Fibroblast of lung (primary cell): ENCODE results near the gene ATP6V0E1. TPM values are rescaled to one million over a fixed set of nuclear protein-coding genes. Genes with fewer than 3 reads are reported as not detected.

ENCODE experiments used
- DNase-seq, 2 donors: peaks; one replicate each; pipeline versions ENCODE4 v3.0.0 to v3.0.0-alpha.2; 2010; ENCODE audit warnings: low read depth in 2 of 2
- H2AFZ ChIP-seq: 2 replicates; pipeline ENCODE4 v1.5.1; 2012; ENCODE audit warnings: low read length, control low read depth, inconsistent platforms
- H3K27ac ChIP-seq: 2 replicates; pipeline ENCODE4 v1.5.1; 2011; ENCODE audit warnings: low read length, control low read depth; ENCODE audit not compliant: insufficient read depth
- H3K27me3 ChIP-seq: 2 replicates; pipeline ENCODE4 v1.5.1; 2011; ENCODE audit warnings: mild to moderate bottlenecking, low read length; ENCODE audit not compliant: control insufficient read depth, insufficient read depth
- H3K36me3 ChIP-seq: 2 replicates; pipeline ENCODE4 v1.5.1; 2011; ENCODE audit warnings: low read length; ENCODE audit not compliant: control insufficient read depth, insufficient read depth
- H3K4me1 ChIP-seq: 2 replicates; pipeline ENCODE4 v1.5.1; 2011; ENCODE audit warnings: low read length; ENCODE audit not compliant: control insufficient read depth, insufficient read depth; ENCODE audit errors: extremely low read depth
- H3K4me2 ChIP-seq: 2 replicates; pipeline ENCODE4 v1.5.1; 2011; ENCODE audit warnings: low read length, control low read depth; ENCODE audit not compliant: insufficient read depth; ENCODE audit errors: extremely low read depth
- H3K4me3 ChIP-seq, 4 experiments: fragments of 200-600 bp in 1 of 4; sonication (generic) in 1 of 4; replicated peaks in 1 of 4; 2 replicates each; pipeline ENCODE4 v1.5.1; 2011 to 2016; ENCODE audit warnings: low read length in 4 of 4, low read depth in 3 of 4, mild to moderate bottlenecking in 3 of 4, control low read depth in 2 of 4, inconsistent platforms in 1 of 4, mixed read lengths in 1 of 4; ENCODE audit not compliant: insufficient read depth in 1 of 4; ENCODE audit errors: control extremely low read depth in 1 of 4
- H3K79me2 ChIP-seq: 2 replicates; pipeline ENCODE4 v1.5.1; 2012; ENCODE audit warnings: mild to moderate bottlenecking, low read length, inconsistent platforms; ENCODE audit not compliant: control insufficient read depth, insufficient read depth
- H3K9ac ChIP-seq: 2 replicates; pipeline ENCODE4 v1.5.1; 2011; ENCODE audit warnings: mild to moderate bottlenecking, low read length, control low read depth; ENCODE audit not compliant: insufficient read depth
- H3K9me3 ChIP-seq: 2 replicates; pipeline ENCODE4 v1.5.1; 2012; ENCODE audit warnings: low read depth, low read length; ENCODE audit not compliant: control insufficient read depth, insufficient read depth
- H4K20me1 ChIP-seq: 2 replicates; pipeline ENCODE4 v1.5.1; 2011; ENCODE audit warnings: low read length; ENCODE audit not compliant: control insufficient read depth, insufficient read depth; ENCODE audit errors: extremely low read depth
- EZH2 ChIP-seq: IDR thresholded peaks from 2 replicates; pipeline ENCODE4 v1.5.1; 2012; ENCODE audit warnings: low read length, control low read depth, mild to moderate bottlenecking; ENCODE audit errors: missing control alignments
- polyA plus RNA-seq, 2 donors: library from polyadenylated mRNA; depleted of rRNA in 1 of 2; stranded (reverse) in 1 of 2; unstranded in 1 of 2; fragments of >200 nt; gene quantifications; 2 replicates each; pipeline ENCODE4 v1.2.1, GENCODE V29; 2011 to 2012; ENCODE audit warnings: missing spikeins in 1 of 2
- total RNA-seq: library from RNA; depleted of rRNA; stranded (reverse); fragments of >200 nt; gene quantifications from 2 replicates; pipeline ENCODE4 v1.2.1, GENCODE V29; 2014
- TF ChIP-seq, protein P1 (sequence below), 2 donors: IDR thresholded peaks in 1 of 2; conservative IDR thresholded peaks in 1 of 2; 1 replicate in 1 of 2; 2 replicates in 1 of 2; pipeline ENCODE4 v1.5.1; 2011 to 2012; ENCODE audit warnings: low read length in 2 of 2, control low read depth in 1 of 2, inconsistent platforms in 1 of 2, low read depth in 1 of 2, mild to moderate bottlenecking in 1 of 2

Gene ATP6V0E1
- total and polyA plus RNA-seq, 2 donors (not counting 1 experiment from before 2014, with no cell fraction given), result 377 to 635 TPM

- peaks cover 7% of the 10 kb centered on the region for H3K4me1 ChIP-seq
- no peak overlapping the region for H3K27ac ChIP-seq
- no peaks in the 10 kb centered on the region for H3K9me3 ChIP-seq
- no peak overlapping the region for H2AFZ ChIP-seq
- DNase-seq, result no peak
- H3K4me2 ChIP-seq, result no peak overlapping the region
- no peak overlapping the region for H3K9ac ChIP-seq
- no peak for TF ChIP-seq EZH2
- TF ChIP-seq, protein P1, sequence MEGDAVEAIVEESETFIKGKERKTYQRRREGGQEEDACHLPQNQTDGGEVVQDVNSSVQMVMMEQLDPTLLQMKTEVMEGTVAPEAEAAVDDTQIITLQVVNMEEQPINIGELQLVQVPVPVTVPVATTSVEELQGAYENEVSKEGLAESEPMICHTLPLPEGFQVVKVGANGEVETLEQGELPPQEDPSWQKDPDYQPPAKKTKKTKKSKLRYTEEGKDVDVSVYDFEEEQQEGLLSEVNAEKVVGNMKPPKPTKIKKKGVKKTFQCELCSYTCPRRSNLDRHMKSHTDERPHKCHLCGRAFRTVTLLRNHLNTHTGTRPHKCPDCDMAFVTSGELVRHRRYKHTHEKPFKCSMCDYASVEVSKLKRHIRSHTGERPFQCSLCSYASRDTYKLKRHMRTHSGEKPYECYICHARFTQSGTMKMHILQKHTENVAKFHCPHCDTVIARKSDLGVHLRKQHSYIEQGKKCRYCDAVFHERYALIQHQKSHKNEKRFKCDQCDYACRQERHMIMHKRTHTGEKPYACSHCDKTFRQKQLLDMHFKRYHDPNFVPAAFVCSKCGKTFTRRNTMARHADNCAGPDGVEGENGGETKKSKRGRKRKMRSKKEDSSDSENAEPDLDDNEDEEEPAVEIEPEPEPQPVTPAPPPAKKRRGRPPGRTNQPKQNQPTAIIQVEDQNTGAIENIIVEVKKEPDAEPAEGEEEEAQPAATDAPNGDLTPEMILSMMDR (conservative IDR thresholded peaks at IDR 0.05 in 1 of 2, IDR thresholded peaks at IDR 0.05 in 1 of 2; ENCODE audit: low read depth in 1 of 2, low read length in 2 of 2), result no peak
- no peaks in the 10 kb centered on the region for H4K20me1 ChIP-seq
- H3K27me3 ChIP-seq, result no peaks in the 10 kb centered on the region
- no peaks in the 10 kb centered on the region for H3K36me3 ChIP-seq
- no peak overlapping the region for H3K4me3 ChIP-seq
- H3K79me2 ChIP-seq, result peaks cover 45% of the 10 kb centered on the region
Observed at GRCh38 chr5:173011566-173011965, 28.0 kb downstream of the ATP6V0E1 start.

GRCh38 chr5:173012882-173013281 is 29.3 kb downstream of the ATP6V0E1 start:
- no peak overlapping the region for H2AFZ ChIP-seq
- peaks cover 40% of the 10 kb centered on the region for H3K79me2 ChIP-seq
- H3K36me3 ChIP-seq, result no peaks in the 10 kb centered on the region
- TF ChIP-seq, protein P1 (conservative IDR thresholded peaks at IDR 0.05 in 1 of 2, IDR thresholded peaks at IDR 0.05 in 1 of 2; ENCODE audit: low read depth in 1 of 2, low read length in 2 of 2), result no peak
- no peak for TF ChIP-seq EZH2
- no peak overlapping the region for H3K4me3 ChIP-seq
- no peaks in the 10 kb centered on the region for H3K27me3 ChIP-seq
- no peaks in the 10 kb centered on the region for H4K20me1 ChIP-seq
- H3K27ac ChIP-seq, result no peak overlapping the region
- H3K9me3 ChIP-seq, result no peaks in the 10 kb centered on the region
- H3K9ac ChIP-seq, result no peak overlapping the region
- no peak for DNase-seq
- no peak overlapping the region for H3K4me2 ChIP-seq
- H3K4me1 ChIP-seq, result peaks cover 9% of the 10 kb centered on the region

GRCh38 chr5:173014671-173015070 is 31.1 kb downstream of the ATP6V0E1 start:
- Histone ChIP-seq H3K27ac (no peak overlapping the region), H3K79me2 (peaks cover 46% of the 10 kb centered on the region), H3K9me3 (no peaks in the 10 kb centered on the region), H3K36me3 (no peaks in the 10 kb centered on the region), H4K20me1 (no peaks in the 10 kb centered on the region), H3K27me3 (no peaks in the 10 kb centered on the region), H3K9ac (no peak overlapping the region), H3K4me1 (peaks cover 7% of the 10 kb centered on the region), H3K4me3 (no peak overlapping the region), H2AFZ (no peak overlapping the region), H3K4me2 (no peak overlapping the region)
- no peak for DNase-seq
- no peak for TF ChIP-seq EZH2
- TF ChIP-seq, protein P1 (conservative IDR thresholded peaks at IDR 0.05 in 1 of 2, IDR thresholded peaks at IDR 0.05 in 1 of 2; ENCODE audit: low read depth in 1 of 2, low read length in 2 of 2), result no peak
